ENCODE data around the gene DSCAM.

- TF ChIP-seq, protein P1, sequence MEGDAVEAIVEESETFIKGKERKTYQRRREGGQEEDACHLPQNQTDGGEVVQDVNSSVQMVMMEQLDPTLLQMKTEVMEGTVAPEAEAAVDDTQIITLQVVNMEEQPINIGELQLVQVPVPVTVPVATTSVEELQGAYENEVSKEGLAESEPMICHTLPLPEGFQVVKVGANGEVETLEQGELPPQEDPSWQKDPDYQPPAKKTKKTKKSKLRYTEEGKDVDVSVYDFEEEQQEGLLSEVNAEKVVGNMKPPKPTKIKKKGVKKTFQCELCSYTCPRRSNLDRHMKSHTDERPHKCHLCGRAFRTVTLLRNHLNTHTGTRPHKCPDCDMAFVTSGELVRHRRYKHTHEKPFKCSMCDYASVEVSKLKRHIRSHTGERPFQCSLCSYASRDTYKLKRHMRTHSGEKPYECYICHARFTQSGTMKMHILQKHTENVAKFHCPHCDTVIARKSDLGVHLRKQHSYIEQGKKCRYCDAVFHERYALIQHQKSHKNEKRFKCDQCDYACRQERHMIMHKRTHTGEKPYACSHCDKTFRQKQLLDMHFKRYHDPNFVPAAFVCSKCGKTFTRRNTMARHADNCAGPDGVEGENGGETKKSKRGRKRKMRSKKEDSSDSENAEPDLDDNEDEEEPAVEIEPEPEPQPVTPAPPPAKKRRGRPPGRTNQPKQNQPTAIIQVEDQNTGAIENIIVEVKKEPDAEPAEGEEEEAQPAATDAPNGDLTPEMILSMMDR (IDR thresholded peaks at IDR 0.05), result no peak
- no peak for TF ChIP-seq POLR2A (IDR thresholded peaks at IDR 0.05)
These were observed 661.8 kb downstream of the DSCAM start for GRCh38 chr21:40185208-40185607.

Measured in uterus (tissue), 2 donors.